ENCODE data around the gene NKX1-1.

DNA sequence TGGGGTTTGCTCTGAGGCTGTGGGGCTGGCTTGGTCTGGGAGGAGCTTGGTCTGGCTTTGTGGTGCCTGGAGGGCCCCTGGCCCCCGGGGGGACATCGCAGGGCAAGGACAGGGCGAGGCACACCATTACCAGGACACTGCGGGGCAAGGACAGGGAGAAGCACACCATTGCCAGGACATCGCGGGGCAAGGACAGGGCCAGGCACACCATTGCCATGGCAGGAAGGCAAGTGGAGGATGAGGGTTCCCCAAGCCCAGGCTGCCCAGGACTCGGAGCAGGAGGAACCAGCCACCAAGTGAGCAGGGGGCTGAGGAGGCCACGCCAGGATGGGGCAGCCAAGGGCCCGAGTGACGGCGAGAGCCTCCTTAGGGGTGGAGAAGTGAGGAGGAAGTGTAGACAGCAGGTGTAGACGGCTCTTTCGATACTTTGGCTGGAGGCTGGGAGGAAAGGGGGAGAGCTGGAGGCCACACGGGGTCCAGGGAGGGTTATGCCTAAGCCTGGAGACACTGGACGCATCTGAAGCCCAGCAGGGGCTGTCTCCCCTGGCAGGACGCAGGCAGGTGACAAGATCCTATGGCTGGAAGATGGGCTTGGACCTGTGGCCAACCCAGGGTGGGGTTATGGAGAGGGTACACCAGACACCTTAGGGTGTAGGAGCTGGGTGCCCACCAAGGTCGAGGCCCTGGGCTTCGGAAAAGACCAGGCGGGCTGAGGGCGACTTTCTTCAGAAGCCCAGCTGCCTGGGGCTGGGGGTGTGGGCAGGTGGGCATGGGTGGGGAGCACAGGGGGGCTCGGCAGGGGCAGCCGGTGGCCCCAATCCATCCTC lies 7.3 kb downstream of the NKX1-1 start:
- TF ChIP-seq, protein P1, sequence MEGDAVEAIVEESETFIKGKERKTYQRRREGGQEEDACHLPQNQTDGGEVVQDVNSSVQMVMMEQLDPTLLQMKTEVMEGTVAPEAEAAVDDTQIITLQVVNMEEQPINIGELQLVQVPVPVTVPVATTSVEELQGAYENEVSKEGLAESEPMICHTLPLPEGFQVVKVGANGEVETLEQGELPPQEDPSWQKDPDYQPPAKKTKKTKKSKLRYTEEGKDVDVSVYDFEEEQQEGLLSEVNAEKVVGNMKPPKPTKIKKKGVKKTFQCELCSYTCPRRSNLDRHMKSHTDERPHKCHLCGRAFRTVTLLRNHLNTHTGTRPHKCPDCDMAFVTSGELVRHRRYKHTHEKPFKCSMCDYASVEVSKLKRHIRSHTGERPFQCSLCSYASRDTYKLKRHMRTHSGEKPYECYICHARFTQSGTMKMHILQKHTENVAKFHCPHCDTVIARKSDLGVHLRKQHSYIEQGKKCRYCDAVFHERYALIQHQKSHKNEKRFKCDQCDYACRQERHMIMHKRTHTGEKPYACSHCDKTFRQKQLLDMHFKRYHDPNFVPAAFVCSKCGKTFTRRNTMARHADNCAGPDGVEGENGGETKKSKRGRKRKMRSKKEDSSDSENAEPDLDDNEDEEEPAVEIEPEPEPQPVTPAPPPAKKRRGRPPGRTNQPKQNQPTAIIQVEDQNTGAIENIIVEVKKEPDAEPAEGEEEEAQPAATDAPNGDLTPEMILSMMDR (IDR thresholded peaks at IDR 0.05; ENCODE audit: low read depth, low read length): no peak
- TF ChIP-seq EZH2phosphoT487 (IDR thresholded peaks at IDR 0.05; ENCODE audit: low read depth): no peak
